ENCODE results near the gene CFAP53.

The CFAP53 gene

GRCh38 chr18:50192995-50193795 is 73.1 kb downstream of the CFAP53 start:
- DNase-seq, result no peak

GRCh38 chr18:50190926-50191325 is 75.4 kb downstream of the CFAP53 start:
- DNase-seq, result no peak

GRCh38 chr18:50190236-50190635 is 76.1 kb downstream of the CFAP53 start:
- peak in 1 of 5 donors; percentile 8 for DNase-seq

GRCh38 chr18:50189160-50189559 is 77.1 kb downstream of the CFAP53 start:
- DNase-seq, result peak in 1 of 5 donors; percentile 33

GRCh38 chr18:50188652-50189051 is 77.6 kb downstream of the CFAP53 start:
- no peak for DNase-seq

- no peak for DNase-seq
Observed at GRCh38 chr18:50187659-50188058, 78.6 kb downstream of the CFAP53 start.

GRCh38 chr18:50186385-50186784 is 79.9 kb downstream of the CFAP53 start:
- DNase-seq, result no peak

- no peak for DNase-seq
Observed at GRCh38 chr18:50183556-50183955, 82.7 kb downstream of the CFAP53 start.

GRCh38 chr18:50182511-50182910 is 83.8 kb downstream of the CFAP53 start:
- no peak for DNase-seq

GRCh38 chr18:50181590-50181989 is 84.7 kb downstream of the CFAP53 start:
- no peak for DNase-seq

GRCh38 chr18:50179465-50179864 is 86.8 kb downstream of the CFAP53 start:
- no peak for DNase-seq

- no peak for DNase-seq
Observed at GRCh38 chr18:50177294-50177992, 88.9 kb downstream of the CFAP53 start.

Data from T-helper 1 cell (primary cell).